ENCODE data around the gene GRM2.
A peak's percentile ranks its signal among the peaks of the same experiment; 100 is the strongest.
"Not testable (repeated sequence)": the region's sequence is repeated elsewhere in the genome, so short reads cannot be mapped to it uniquely, and the experiment has no call there.

Gene GRM2

GRCh38 chr3:51734572-51734907 lies 27.7 kb downstream of the GRM2 start:
- Histone ChIP-seq H3K4me3 (ENCODE audit: low read length) (no peak overlapping the region), H3K27ac (ENCODE audit: low read depth, low read length) (no peak overlapping the region; the same call in 1 of the 2 replicates), H3K36me3 (ENCODE audit: insufficient read depth, low read length) (no peaks in the 10 kb centered on the region)

GRCh38 chr3:51735039-51735438 lies 28.2 kb downstream of the GRM2 start:
- Histone ChIP-seq H3K9ac (ENCODE audit: low read depth, low read length) (peak overlapping the region; percentile 24; the same call in 1 of the 2 replicates), H3K27ac (ENCODE audit: low read depth, low read length) (no peak overlapping the region), H3K4me1 (ENCODE audit: insufficient read depth, low read length) (peaks cover 10% of the 10 kb centered on the region), H3K36me3 (ENCODE audit: insufficient read depth, low read length) (no peaks in the 10 kb centered on the region), H3K9me3 (ENCODE audit: insufficient read depth, low read depth, low read length) (no peaks in the 10 kb centered on the region), H3K27me3 (ENCODE audit: insufficient read depth, low read length) (no peaks in the 10 kb centered on the region), H3K4me3 (ENCODE audit: low read length) (no peak overlapping the region)
- WGBS, result no CpG with 5 or more reads among the region's 3 CpGs

More at GRCh38 chr3:51734572-51734907, 27.7 kb downstream of the GRM2 start:
- H3K9me3 ChIP-seq (ENCODE audit: insufficient read depth, low read depth, low read length), result no peaks in the 10 kb centered on the region
- H3K27me3 ChIP-seq (ENCODE audit: insufficient read depth, low read length), result no peaks in the 10 kb centered on the region
- peaks cover 10% of the 10 kb centered on the region for H3K4me1 ChIP-seq (ENCODE audit: insufficient read depth, low read length)
- peak overlapping the region; percentile 24; the same call in 1 of the 2 replicates for H3K9ac ChIP-seq (ENCODE audit: low read depth, low read length)
- 34% methylated on average over 3 of the region's 3 CpGs for WGBS

DNA sequence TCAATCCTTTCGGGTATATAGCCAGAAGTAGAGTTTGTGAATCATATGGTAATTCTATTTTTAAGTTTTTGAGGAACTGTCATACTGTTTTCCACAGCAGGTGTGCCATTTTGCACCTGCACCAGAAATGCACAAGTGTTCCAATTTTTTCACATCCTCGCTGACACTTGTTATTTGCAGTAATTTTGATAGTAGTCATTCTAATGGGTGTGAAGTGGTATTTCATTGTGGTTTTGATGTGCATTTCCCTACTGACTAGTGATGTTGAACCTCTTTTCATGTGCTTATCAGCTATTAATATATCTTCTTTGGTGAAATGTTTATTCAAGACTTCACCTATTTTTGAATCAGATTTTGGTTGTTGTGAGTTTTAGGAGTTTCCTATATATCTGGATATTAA lies 29.1 kb downstream of the GRM2 start:
- Histone ChIP-seq H3K27me3 (ENCODE audit: insufficient read depth, low read length) (no peaks in the 10 kb centered on the region), H3K27ac (ENCODE audit: low read depth, low read length) (no peak overlapping the region), H3K9me3 (ENCODE audit: insufficient read depth, low read depth, low read length) (no peaks in the 10 kb centered on the region), H3K9ac (ENCODE audit: low read depth, low read length) (no peak overlapping the region), H3K4me1 (ENCODE audit: insufficient read depth, low read length) (peaks cover 10% of the 10 kb centered on the region), H3K36me3 (ENCODE audit: insufficient read depth, low read length) (no peaks in the 10 kb centered on the region), H3K4me3 (ENCODE audit: low read length) (no peak overlapping the region)
- WGBS, result 94% methylated on average over 2 of the region's 2 CpGs

GRCh38 chr3:51739110-51739509 lies 32.2 kb downstream of the GRM2 start:
- Histone ChIP-seq H3K36me3 (ENCODE audit: insufficient read depth, low read length) (no peaks in the 10 kb centered on the region), H3K4me1 (ENCODE audit: insufficient read depth, low read length) (peaks cover 10% of the 10 kb centered on the region), H3K9me3 (ENCODE audit: insufficient read depth, low read depth, low read length) (no peaks in the 10 kb centered on the region), H3K27me3 (ENCODE audit: insufficient read depth, low read length) (no peaks in the 10 kb centered on the region), H3K4me3 (ENCODE audit: low read length) (no peak overlapping the region), H3K9ac (ENCODE audit: low read depth, low read length) (no peak overlapping the region), H3K27ac (ENCODE audit: low read depth, low read length) (no peak overlapping the region)
- WGBS, result 70% methylated on average over 2 of the region's 4 CpGs

DNA sequence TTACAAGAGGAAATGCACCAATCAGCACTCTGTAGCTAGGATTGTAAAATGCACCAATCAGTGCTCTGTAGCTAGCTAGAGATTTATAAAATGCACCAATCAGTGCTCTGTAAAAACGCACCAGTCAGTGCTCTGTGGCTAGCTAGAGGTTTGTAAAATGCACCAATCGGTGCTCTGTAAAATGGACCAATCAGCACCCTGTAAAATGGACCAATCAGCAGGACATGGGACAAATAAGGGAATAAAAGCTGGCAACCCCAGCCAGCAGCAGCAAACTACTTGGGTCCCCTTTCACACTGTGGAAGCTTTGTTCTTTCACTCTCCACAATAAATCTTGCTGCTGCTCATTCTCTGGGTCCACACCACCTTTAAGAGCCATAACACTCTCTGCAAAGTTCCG lies 35.5 kb downstream of the GRM2 start:
- 94% methylated on average over 3 of the region's 3 CpGs for WGBS

DNA sequence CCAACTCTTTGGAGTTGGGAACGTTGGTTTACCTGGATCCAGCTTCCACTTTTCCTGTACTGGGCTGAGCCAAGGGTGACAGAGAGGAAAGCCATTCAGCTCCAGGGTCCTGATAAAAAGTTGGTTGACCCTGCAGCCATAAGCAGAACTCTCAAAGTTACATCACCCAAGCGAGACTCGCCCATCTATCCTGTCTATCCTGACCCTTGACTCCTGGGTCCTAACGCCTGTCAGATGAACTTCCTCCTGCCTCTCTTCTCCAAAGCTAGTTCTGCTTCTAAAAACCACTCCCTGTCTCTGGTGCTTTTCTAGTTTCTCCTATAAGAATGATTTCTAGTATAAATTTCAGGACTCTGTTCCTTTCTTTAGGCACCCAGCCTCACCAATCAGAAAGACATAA lies 36.1 kb downstream of the GRM2 start:
- not testable (repeated sequence) for H3K9ac ChIP-seq (ENCODE audit: low read depth, low read length); H3K27me3 ChIP-seq (ENCODE audit: insufficient read depth, low read length); H3K27ac ChIP-seq (ENCODE audit: low read depth, low read length); H3K9me3 ChIP-seq (ENCODE audit: insufficient read depth, low read depth, low read length); H3K36me3 ChIP-seq (ENCODE audit: insufficient read depth, low read length); H3K4me3 ChIP-seq (ENCODE audit: low read length); H3K4me1 ChIP-seq (ENCODE audit: insufficient read depth, low read length)
- WGBS, result 80% methylated on average over 4 of the region's 4 CpGs

More for the DNA sequence above, 35.5 kb downstream of the GRM2 start:
- not testable (repeated sequence) for H3K4me3 ChIP-seq (ENCODE audit: low read length); H3K9ac ChIP-seq (ENCODE audit: low read depth, low read length); H3K27me3 ChIP-seq (ENCODE audit: insufficient read depth, low read length); H3K36me3 ChIP-seq (ENCODE audit: insufficient read depth, low read length); H3K4me1 ChIP-seq (ENCODE audit: insufficient read depth, low read length); H3K9me3 ChIP-seq (ENCODE audit: insufficient read depth, low read depth, low read length); H3K27ac ChIP-seq (ENCODE audit: low read depth, low read length)

DNA sequence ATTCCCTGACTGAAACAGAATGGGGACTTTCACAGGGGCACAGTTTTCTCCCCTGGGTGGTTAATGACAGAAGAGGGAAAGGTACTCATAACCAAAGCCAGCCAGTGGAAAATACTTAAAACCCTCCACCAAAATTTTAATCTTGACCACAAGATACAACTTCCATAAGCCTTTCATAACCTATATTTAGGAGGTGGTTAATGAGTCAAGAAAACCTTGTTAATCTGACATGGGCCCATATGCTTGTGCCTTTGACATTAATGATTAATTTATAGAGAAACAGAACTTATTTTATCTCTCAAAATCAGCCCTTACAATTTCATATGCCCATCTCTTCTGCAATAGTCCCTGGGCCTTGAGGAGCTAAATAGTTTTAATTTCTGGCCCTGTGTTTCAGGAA lies 41.0 kb downstream of the GRM2 start:
- Histone ChIP-seq H3K9me3 (ENCODE audit: insufficient read depth, low read depth, low read length) (peaks cover 20% of the 10 kb centered on the region; the same call in 1 of the 2 replicates), H3K27me3 (ENCODE audit: insufficient read depth, low read length) (no peaks in the 10 kb centered on the region), H3K9ac (ENCODE audit: low read depth, low read length) (no peak overlapping the region), H3K27ac (ENCODE audit: low read depth, low read length) (no peak overlapping the region), H3K36me3 (ENCODE audit: insufficient read depth, low read length) (no peaks in the 10 kb centered on the region), H3K4me3 (ENCODE audit: low read length) (no peak overlapping the region), H3K4me1 (ENCODE audit: insufficient read depth, low read length) (no peaks in the 10 kb centered on the region; the same call in 1 of the 2 replicates)

GRCh38 chr3:51748327-51748726 lies 41.5 kb downstream of the GRM2 start:
- no CpG with 5 or more reads among the region's 1 CpG for WGBS

DNA sequence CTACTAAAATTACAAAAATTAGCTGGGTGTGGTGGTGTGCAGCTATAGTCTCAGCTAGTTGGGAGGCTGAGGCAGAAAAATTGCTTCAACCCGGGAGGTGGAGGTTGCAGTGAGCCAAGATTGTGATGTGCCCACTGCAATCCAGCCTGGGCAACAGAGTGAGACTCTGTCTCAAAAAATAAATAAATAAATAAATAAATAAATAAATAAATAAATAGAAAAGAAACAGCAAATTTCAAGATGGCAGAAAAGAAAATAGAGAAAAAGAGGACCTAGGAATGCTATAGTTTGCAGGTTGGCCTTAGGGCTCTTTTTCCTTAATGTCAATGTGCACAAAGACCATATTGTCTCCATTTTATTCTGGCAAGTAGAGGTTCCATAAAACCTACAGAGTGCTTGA lies 44.0 kb downstream of the GRM2 start:
- Histone ChIP-seq H3K27ac (ENCODE audit: low read depth, low read length) (no peak overlapping the region), H3K36me3 (ENCODE audit: insufficient read depth, low read length) (no peaks in the 10 kb centered on the region), H3K27me3 (ENCODE audit: insufficient read depth, low read length) (no peaks in the 10 kb centered on the region), H3K4me1 (ENCODE audit: insufficient read depth, low read length) (peaks cover 3% of the 10 kb centered on the region; the same call in 1 of the 2 replicates), H3K9ac (ENCODE audit: low read depth, low read length) (no peak overlapping the region), H3K4me3 (ENCODE audit: low read length) (no peak overlapping the region), H3K9me3 (ENCODE audit: insufficient read depth, low read depth, low read length) (peaks cover 20% of the 10 kb centered on the region; the same call in 1 of the 2 replicates)
- WGBS, result 96% methylated on average over 1 of the region's 1 CpG

More at GRCh38 chr3:51748327-51748726, 41.5 kb downstream of the GRM2 start:
- H3K9me3 ChIP-seq (ENCODE audit: insufficient read depth, low read depth, low read length), result peaks cover 20% of the 10 kb centered on the region; the same call in 1 of the 2 replicates
- no peak overlapping the region for H3K27ac ChIP-seq (ENCODE audit: low read depth, low read length)
- H3K36me3 ChIP-seq (ENCODE audit: insufficient read depth, low read length), result no peaks in the 10 kb centered on the region
- no peak overlapping the region for H3K4me3 ChIP-seq (ENCODE audit: low read length)
- H3K4me1 ChIP-seq (ENCODE audit: insufficient read depth, low read length), result no peaks in the 10 kb centered on the region; the same call in 1 of the 2 replicates
- no peaks in the 10 kb centered on the region for H3K27me3 ChIP-seq (ENCODE audit: insufficient read depth, low read length)
- H3K9ac ChIP-seq (ENCODE audit: low read depth, low read length), result no peak overlapping the region

- Histone ChIP-seq H3K27me3 (ENCODE audit: insufficient read depth, low read length) (no peaks in the 10 kb centered on the region), H3K4me1 (ENCODE audit: insufficient read depth, low read length) (peaks cover 3% of the 10 kb centered on the region; the same call in 1 of the 2 replicates), H3K9me3 (ENCODE audit: insufficient read depth, low read depth, low read length) (peaks cover 20% of the 10 kb centered on the region; the same call in 1 of the 2 replicates), H3K36me3 (ENCODE audit: insufficient read depth, low read length) (no peaks in the 10 kb centered on the region), H3K4me3 (ENCODE audit: low read length) (no peak overlapping the region), H3K27ac (ENCODE audit: low read depth, low read length) (no peak overlapping the region), H3K9ac (ENCODE audit: low read depth, low read length) (no peak overlapping the region)
- 95% methylated on average over 2 of the region's 2 CpGs for WGBS
These were observed 44.4 kb downstream of the GRM2 start for GRCh38 chr3:51751287-51751686.

GRCh38 chr3:51753763-51754750 lies 47.2 kb downstream of the GRM2 start:
- peaks cover 11% of the 10 kb centered on the region; the same call in 1 of the 2 replicates for H3K9me3 ChIP-seq (ENCODE audit: insufficient read depth, low read depth, low read length)
- not testable (repeated sequence) for H3K4me3 ChIP-seq (ENCODE audit: low read length); H3K4me1 ChIP-seq (ENCODE audit: insufficient read depth, low read length); H3K27me3 ChIP-seq (ENCODE audit: insufficient read depth, low read length); H3K27ac ChIP-seq (ENCODE audit: low read depth, low read length); H3K36me3 ChIP-seq (ENCODE audit: insufficient read depth, low read length); H3K9ac ChIP-seq (ENCODE audit: low read depth, low read length)
- WGBS, result 89% methylated on average over 13 of the region's 13 CpGs

Data from HUES64 (cell line).